T1000 (cell line): ENCODE measurements around the gene RALGAPB.

Experiments used
- DNase-seq: peaks from one replicate; lab custom pipeline; 2025; ENCODE audit warnings: mixed read lengths; lab: John Stamatoyannopoulos, UW

The RALGAPB gene

DNA sequence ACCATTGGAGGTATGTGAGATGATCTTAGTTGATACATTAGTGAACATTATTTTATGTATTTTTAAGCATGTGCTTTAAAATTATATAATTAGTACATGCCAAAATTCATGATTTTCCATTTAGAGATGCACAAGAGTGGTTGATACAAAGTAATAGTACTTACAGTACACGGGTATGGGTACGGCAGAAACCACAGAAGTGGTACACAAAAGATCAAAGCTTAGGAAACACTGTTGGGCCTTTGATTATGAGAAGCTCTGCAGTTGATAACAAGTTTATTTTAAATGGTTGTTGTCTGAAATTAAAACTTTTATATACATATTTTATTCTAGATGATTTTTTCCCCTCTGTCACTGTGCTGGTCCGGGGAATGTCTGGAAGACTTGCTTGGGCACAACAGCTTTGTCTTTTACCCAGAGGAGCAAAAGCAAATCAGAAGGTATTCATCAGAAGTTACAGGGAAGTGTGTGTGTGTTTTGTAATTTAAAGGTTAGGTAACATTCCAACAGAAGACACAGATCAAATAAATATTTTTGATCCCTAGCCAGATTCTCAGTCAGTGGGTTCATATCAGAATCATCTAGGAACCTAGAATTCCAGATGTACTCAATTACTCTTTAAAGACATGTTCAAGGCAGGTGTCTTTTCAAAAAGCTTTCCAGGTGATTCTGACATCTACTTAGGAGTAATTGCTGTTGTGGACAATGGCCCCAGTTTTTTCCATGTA lies 75.9 kb downstream of the RALGAPB start:
- no peak for DNase-seq

DNA sequence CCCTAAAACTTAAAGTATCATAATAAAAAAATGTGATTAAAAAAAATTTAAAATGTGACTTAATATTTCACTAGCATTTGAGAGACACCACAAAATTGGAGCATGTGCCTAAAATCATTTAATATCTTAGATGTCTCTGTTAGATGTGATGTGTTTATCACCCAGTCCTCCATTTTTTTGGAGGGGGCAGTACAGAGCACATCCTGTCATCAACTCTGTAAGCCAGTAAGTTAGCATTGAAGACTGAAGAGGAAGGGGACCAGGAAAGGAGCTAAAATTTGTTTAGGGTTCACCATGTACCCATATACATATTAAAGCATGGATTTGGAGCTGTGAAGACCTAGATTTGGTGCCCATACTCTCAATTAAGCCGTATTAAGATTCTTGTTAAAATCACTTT lies 77.6 kb downstream of the RALGAPB start:
- DNase-seq: no peak

DNA sequence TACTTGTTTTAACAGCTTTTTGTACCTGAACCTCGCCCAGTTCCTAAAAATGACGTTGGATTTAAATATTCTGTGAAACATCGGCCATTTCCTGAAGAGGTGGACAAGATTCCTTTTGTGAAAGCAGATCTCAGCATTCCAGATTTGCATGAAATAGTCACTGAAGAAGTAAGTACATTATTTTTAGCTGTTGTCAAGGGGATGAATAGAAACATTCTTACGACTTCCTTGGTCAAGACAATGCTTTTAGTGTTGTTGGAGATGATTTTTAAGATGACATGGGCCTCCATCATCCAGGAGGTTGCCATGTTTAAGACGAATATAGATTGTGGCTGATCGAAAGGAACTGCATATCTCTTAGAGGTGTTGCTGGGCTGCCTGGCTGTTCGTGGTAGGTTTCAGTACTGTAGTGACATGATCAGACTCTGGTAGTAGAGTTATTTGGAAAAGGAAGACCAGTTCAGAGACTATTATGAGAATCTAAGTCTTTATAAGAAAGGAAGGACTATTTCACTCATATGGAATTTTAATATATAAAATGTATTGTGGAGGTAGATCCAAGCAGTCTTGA lies 78.5 kb downstream of the RALGAPB start:
- no peak for DNase-seq

DNA sequence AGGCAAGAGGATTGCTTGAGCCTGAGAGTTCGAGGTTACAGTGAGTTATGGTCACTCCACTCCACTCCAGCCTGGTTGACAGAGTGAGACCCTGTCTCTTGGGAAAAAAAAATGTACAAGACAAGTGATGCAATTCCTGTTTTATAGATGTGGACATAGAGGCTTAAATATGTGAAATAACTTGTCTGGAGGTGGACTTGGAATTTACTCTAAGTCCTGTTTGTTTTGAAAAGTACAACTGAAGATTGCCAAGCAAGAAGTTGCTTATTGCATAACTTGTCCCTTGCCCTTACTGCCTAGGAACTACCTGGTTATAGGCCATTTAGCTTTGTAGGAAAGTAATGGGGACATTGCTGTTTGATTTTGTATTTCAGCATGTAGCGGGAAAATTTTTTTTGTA lies 82.3 kb downstream of the RALGAPB start:
- DNase-seq: no peak

DNA sequence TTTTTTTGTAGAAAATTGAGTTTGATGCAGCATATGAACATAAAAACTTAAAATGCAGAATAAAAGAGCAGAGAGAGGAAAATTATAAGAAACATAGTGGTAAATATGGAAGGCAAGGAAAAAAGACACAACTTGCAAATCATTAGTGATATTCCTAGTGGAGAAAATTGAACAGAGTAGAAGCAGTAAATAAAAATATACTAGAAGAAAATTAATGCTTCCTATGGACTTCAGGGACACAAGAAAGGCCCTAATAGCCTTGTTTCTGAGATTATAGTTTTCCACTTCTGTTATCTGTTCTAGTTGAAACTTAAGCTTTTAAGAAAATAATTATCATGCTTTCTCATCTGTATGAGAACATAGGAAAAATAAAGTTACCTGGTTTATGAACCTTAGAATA lies 82.8 kb downstream of the RALGAPB start:
- DNase-seq: no peak

DNA sequence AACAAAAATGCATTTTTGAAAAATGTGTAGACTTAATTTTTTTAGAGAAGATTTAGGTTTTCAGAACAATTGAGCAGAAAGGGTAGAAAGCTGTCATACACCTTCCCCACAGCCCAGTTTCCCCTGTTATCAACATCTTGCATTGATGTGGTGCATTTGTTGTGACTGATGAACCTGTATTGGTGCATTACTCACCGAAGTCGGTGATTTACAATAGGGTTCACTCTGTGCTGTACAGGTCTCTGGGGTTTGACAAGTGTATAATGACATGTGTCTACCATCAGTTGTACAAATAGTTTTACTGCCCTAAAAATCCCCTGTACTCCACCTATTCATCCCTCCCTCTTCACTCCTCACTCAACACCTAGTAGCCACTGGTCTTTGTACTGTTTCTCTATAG lies 84.5 kb downstream of the RALGAPB start:
- no peak for DNase-seq

DNA sequence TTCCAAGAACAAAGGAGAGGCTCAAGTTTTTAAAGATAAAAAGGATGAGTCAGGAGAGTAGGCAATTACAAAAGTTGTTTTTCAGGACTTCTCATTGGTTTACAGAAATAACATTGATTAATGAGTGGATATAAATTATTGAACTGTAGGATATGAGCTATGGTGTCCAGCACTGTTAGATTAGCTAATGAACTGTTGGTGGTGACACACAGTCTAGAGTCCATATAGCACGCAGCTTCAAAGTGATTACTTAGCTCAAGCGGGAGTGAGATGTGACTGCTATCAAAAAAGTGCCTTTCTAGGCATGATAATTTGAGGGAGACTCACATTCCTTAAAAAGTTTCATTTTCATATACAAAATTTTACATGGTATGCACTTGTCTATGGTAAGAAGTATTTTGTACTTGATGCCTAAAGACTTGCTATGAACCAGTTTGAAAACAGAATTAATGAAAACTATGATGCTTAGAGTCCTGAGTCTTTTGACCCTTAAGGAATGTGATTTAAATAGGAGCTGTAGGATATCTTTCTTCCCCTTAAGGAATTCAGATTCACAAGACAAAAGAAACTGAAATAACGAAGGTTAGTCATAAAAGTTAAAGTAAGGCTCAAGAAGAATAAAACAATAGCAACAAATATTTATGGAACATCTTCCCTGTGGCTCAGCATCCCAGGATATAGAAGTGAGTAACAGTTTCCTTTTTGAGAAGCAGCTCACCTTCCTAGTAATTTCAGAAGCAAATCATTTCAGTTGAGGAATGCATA lies 86.1 kb downstream of the RALGAPB start:
- DNase-seq: no peak

DNA sequence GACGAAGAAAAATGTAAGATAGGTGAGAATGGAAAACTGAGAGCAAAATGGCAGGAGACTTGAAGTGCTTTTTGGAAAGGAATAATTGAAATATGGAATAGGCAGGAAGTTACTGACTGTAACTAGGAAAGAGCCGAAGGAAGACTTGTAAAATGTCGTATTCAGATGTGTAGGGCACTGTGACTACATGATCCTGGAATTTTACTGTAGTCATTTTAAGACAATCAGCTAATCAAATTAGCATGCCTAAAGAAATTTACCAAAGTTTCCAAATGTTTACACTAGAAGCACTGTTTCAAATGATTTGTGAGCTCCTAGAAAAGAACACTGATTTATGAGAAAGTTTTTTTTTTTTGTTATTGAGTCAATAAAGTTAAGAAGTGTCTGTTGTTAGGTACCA lies 87.1 kb downstream of the RALGAPB start:
- no peak for DNase-seq

DNA sequence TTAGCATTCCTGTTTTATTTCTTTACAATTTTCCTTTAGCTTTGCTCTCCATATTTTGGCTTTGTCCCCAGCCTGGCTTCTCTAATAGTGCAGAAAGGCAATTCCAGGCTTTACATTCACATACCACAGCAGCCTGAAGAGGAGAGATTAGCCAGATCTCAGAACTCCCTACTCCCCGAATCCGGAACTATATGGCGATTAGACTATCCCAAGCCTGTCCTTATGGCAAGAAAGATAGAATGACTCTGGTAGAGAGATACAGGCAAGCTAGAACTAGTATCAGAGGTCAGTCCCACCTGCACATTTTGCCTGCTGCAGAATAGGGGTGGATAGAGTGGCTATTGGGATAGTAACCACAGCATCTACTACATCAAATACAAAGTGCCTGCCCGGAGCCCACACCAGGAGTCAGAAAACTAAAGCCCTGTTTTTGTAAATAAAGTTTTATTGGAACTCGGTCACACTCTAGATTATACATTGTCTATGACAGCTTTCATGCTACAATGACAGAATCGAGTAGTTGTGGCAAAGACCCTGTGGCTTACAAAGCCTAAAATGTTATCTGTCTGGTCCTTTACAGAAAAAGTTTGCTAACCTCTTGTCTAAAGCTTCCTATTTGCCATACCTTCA lies 91.3 kb downstream of the RALGAPB start:
- no peak for DNase-seq

DNA sequence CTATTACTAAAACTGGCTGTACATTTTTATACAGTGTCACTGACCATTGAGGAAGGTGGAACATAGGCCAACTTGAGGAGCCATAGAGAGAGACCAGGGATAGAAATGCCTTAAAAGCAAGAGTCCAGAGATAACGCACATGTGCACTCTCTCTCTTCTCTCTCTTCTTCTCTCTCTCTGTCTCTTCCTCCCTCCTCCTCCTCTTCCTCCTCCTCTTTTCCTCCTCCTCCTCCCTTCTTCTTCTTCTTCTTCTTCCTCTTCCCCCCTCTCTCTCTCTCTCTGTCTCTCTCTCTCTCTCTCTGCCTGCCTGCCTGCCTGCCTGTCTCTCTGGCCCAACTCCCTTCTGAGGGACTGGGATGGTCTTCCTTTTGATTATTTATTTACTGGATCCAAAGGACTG lies 92.0 kb downstream of the RALGAPB start:
- DNase-seq: no peak

DNA sequence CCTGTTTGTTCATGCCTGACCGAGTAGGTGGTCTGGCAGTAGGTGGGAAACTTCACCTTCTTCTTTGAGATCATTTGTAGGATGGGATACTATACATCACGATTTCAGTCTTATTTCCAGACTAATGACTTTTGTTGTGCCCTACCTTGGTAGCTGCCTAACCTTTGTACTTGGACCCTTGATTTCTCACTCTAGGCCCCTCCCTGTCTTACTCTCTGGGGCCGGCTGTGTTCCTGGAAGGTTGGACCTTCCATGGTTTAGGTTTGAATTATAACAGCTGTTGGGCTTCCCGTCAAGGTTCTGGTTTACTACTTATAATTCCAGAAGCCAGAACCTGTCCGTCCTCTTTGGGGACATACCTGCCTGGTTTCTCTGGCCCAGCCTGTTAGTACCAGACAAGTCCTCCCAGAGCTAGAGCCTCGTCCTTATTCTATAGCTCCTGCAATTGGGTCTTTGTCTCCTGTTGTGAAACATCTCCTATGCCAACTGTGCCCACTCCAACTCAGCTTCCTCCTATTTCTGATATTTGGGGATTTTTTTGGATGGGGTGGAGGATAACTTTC lies 93.5 kb downstream of the RALGAPB start:
- no peak for DNase-seq

DNA sequence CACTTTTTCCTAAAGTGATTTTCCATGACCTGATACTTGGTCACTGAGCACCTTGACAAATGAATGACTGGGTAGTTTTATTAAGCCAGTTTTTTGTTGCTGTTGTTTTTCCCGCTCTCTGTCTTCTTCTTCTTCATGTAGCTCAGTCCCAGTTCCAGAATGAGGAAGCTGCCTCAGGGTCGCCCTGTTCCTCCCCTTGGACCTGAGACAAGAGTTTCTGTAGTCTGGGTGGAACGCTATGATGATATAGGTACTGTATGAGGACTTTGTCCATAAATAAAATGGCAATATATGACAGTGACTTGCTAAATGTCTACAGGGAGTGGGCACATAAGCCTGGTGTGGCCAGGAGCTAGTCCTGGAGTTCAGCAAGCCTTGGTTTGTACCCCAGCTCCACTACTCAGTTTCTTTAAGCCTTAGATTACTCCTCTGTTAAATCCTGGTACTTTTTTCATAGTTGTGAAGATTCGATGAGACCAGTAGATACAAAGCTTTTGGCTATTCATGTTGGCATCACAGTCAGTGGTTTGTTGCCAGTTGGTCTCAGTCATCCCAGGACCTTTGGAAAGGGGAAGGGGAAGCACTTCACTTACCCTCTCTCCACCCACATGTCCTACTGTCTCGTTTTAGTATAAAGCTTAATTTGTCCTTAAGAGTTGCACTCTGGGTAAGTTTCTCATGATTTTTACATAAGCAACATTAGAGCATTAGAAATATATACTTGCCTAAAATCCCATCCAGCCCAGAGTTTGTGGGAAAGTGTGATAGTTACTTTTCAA lies 97.3 kb downstream of the RALGAPB start:
- no peak for DNase-seq

DNA sequence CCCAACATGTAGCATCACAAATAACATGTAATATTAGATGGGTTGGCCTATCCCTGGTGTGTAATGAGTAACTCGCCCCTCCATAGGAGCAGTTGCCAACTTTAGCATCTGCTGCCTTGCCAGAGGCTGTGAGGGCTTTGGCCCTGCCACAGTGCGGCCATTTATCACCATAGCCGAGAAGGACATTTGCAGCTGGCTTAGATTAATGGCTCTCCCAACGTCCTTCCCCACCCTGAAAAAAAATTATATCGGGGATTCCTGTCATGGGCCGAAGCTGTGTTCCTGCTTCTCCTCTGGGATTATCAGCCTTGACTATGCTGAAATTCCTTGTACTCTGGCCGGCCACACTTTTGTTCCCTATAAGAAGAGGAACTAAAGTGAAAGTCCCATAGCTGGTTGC lies 100.8 kb downstream of the RALGAPB start:
- no peak for DNase-seq

DNA sequence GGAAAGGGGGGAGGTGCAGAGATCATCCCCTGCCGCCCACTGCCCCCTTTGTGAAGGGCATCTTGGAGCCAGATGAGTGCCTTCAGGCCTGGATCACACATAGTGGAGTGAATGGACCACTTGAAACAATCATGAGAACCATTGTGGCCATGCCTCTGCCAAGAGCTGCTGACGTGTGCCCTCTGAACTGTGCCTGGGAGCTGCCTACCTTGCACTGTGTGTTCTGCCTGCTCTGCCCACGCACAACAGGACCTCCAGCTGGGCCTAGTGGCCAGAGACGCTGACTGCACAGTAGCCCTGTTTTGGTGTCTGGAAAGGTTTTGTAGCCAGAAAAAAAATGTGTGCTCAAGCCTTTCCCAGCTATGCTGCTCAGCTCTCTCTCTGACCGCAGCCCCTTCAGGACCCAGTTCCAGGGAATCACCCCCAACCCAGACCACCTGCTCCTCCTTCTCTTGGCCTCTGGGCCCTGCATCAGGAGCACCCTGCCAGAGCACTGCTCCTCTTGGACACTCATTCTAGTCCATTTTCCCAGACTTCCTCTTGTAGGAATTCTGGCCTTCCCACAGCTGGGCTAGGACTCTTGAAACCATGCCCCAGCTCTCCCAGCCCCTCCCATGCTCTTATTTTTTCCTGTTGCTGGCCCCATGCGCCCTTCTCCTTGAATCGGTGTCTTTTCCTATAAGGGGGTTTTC lies 106.7 kb downstream of the RALGAPB start:
- no peak for DNase-seq

DNA sequence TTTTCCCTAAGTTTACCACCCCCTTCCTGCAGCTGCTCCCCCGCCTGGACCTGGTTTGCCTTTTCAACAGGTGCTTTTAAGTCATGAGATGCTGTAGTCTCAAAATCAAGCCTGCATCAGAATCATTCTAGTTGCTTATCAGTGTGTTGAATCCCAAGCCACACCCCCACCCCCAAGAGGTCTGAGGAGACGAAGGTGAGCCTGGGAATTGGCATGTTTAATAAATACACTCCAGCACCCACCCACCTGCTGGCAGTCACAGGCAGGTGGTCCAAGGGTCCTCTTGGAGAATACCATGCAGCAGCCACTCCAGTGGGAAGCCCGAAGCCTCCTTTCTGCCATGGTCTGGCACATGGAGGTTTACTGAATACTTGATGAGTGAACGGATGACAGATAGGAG lies 107.3 kb downstream of the RALGAPB start:
- DNase-seq: no peak

DNA sequence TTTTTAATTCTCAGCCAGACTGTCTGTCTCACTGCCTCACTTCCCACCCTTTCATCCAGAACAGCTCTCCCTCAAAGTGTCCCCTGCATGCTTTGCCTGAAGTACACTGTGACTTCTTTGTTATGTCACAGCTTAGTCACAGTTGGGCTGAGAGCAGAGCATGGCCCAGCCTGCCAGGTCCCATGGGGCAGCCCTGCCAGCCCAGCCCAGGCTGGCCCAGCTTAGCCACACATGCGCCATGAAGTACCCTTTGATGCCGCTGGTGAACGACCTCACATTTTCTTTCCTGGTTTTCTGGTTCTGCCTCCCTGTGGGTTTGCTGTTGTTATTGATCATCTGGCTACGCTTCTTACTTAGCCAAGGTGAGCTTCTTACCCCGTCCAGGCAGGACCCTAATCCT lies 108.4 kb downstream of the RALGAPB start, which contains the start of gene ADIG:
ADIG (plus strand) TSS at position 185 of the 400 bp plus-strand sequence; CDS start at position 239, 54 bp downstream.
- DNase-seq: no peak

DNA sequence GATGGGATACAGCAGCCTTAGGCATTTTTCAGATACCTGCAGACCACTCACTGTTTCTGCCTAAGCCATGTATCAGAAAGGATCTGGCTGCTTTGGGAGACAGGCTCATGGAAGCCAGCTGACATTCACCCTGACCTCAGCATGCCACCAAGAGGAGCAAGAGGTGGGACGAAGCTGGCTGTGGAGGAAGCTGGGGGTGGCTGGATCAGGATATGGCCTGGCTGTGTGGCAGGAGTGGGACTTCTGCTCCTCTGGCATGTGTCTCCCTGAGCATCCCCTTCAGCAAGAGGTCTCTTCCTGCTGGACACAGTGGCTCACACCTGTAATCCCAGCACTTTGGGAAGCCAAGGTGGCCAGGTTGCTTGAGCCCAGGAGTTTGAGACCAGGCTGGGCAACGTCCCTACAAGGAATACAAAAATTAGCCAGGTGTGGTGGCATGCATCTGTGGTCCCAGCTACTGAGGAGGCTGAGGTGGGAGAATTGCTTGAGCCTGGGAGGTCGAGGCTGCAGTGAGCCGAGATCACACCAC lies 109.3 kb downstream of the RALGAPB start:
- no peak for DNase-seq

DNA sequence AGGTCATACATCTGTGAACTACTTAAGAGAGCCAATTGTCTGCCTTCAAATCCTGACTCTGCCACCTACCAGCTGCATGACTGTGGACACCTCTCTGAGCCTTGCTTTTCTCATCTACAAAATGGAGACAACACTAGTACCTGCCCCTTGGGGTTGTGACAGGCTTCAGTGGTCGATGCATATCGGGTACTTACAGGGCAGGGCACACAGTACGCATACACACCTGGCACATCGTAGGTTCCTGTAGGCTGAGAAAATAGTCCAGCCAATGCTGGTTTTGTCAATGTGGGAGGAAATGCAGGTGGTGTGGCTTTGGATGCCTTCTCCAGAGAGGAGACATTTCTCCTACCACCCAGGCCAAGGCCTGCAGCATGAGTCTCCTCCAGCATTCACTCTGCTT lies 110.7 kb downstream of the RALGAPB start:
- DNase-seq: no peak

DNA sequence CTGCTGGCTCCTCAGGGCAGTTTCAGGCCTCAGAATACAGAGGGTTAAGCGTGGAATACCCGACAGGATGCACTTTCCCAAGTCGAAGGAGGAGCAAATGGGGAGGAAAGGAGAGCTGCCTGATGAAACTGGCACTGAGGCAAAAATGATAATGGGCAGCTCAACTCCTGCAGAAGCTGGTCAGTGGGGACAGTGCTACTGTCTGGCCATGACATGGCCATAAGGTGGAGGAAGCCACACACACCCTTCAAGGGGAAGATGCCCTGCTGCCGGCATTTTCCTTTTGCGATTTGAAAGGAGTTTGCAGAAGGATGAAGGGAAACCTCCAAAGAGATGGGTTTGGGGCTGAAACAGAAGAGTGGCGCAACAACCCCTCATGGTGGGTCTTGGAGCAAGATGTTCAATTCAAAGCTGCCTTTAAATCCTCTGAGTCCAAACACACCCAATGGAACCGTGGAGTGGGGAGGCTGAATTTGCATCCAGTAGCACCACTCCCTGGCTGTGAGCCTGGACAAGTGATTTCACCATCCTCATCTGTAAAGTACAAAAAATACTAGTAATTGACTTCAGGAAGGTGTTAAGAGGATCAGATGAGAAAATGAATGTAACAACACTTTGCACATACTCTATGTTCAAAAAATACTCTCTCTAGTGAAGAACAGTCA lies 111.6 kb downstream of the RALGAPB start:
- no peak for DNase-seq
